Astrocyte (in vitro differentiated cells and primary cell): Measurements from ENCODE around the gene DHRS13. TPM values are rescaled to one million over a fixed set of nuclear protein-coding genes. Genes with fewer than 3 reads are reported as not detected.

ENCODE experiments used
- DNase-seq: peaks from one replicate; pipeline ENCODE4 v3.0.0-alpha.2; 2010; ENCODE audit warnings: low read depth
- FAIRE-seq: peaks from 2 replicates; lab custom pipeline; 2011; peaks lifted over from hg19 to GRCh38; lab: Jason Lieb, UNC
- H2AFZ ChIP-seq: 2 replicates; pipeline ENCODE4 v1.6.0; 2012; ENCODE audit warnings: low read depth, low read length, inconsistent platforms
- H3K27ac ChIP-seq: 2 replicates; pipeline ENCODE4 v1.5.1; 2011; ENCODE audit warnings: low read depth, low read length, inconsistent platforms
- H3K27me3 ChIP-seq: 2 replicates; pipeline ENCODE4 v1.6.0; 2011; ENCODE audit warnings: low read length, inconsistent platforms; ENCODE audit not compliant: insufficient read depth
- H3K36me3 ChIP-seq: 2 replicates; pipeline ENCODE4 v1.5.1; 2011; ENCODE audit warnings: low read length, inconsistent platforms; ENCODE audit not compliant: insufficient read depth
- H3K4me1 ChIP-seq: 2 replicates; pipeline ENCODE4 v1.5.1; 2011; ENCODE audit warnings: low read length, inconsistent platforms; ENCODE audit not compliant: insufficient read depth
- H3K4me2 ChIP-seq: 2 replicates; pipeline ENCODE4 v1.6.0; 2012; ENCODE audit warnings: low read length, inconsistent platforms
- H3K4me3 ChIP-seq: 2 replicates; pipeline ENCODE4 v1.5.1; 2011; ENCODE audit warnings: low read depth, mild to moderate bottlenecking, low read length, inconsistent platforms; ENCODE audit not compliant: insufficient read depth
- H3K79me2 ChIP-seq: 2 replicates; pipeline ENCODE4 v1.6.0; 2012; ENCODE audit warnings: mild to moderate bottlenecking, low read length, inconsistent platforms; ENCODE audit not compliant: insufficient read depth
- H3K9ac ChIP-seq: 2 replicates; pipeline ENCODE4 v1.6.0; 2012; ENCODE audit warnings: mild to moderate bottlenecking, low read length, inconsistent platforms
- H3K9me3 ChIP-seq: 2 replicates; pipeline ENCODE4 v1.5.1; 2012; ENCODE audit warnings: low read depth, mild to moderate bottlenecking, low read length, inconsistent platforms; ENCODE audit not compliant: insufficient read depth
- H4K20me1 ChIP-seq: 2 replicates; pipeline ENCODE4 v1.6.0; 2012; ENCODE audit warnings: low read length, inconsistent platforms; ENCODE audit not compliant: insufficient read depth
- H3K27ac Mint-ChIP-seq: one replicate; pipeline ENCODE4 v1.8.0; 2021; ENCODE audit warnings: mild to moderate bottlenecking, mixed read lengths; ENCODE audit not compliant: unreplicated experiment
- H3K27me3 Mint-ChIP-seq: one replicate; pipeline ENCODE4 v1.8.0; 2021; ENCODE audit warnings: low read depth, mixed read lengths; ENCODE audit not compliant: unreplicated experiment
- H3K36me3 Mint-ChIP-seq: one replicate; pipeline ENCODE4 v1.8.0; 2021; ENCODE audit warnings: low read depth, mixed read lengths; ENCODE audit not compliant: unreplicated experiment
- H3K4me1 Mint-ChIP-seq: one replicate; pipeline ENCODE4 v1.8.0; 2021; ENCODE audit warnings: low read depth, mixed read lengths; ENCODE audit not compliant: unreplicated experiment
- H3K4me3 Mint-ChIP-seq: one replicate; pipeline ENCODE4 v1.8.0; 2021; ENCODE audit warnings: mild to moderate bottlenecking, moderate library complexity, mixed read lengths; ENCODE audit not compliant: unreplicated experiment
- H3K9me3 Mint-ChIP-seq: one replicate; pipeline ENCODE4 v1.8.0; 2021; ENCODE audit warnings: mild to moderate bottlenecking, mixed read lengths; ENCODE audit not compliant: unreplicated experiment
- EZH2 ChIP-seq: IDR thresholded peaks from 2 replicates; pipeline ENCODE4 v1.6.1; 2012; ENCODE audit warnings: mild to moderate bottlenecking, low read length, inconsistent platforms; ENCODE audit not compliant: insufficient read depth
- total RNA-seq: library from RNA; stranded (reverse); gene quantifications from 2 replicates; pipeline ENCODE4 v1.2.1, GENCODE V29; 2021
- TF ChIP-seq, protein P1 (sequence below): IDR thresholded peaks from 2 replicates; pipeline ENCODE4 v1.5.1; 2011; ENCODE audit warnings: low read depth, mild to moderate bottlenecking, inconsistent platforms, low read length, moderate library complexity; ENCODE audit not compliant: insufficient read depth

DHRS13 gene
- total RNA-seq, 1 donor from 2014 or later = 4.3 TPM

DNA sequence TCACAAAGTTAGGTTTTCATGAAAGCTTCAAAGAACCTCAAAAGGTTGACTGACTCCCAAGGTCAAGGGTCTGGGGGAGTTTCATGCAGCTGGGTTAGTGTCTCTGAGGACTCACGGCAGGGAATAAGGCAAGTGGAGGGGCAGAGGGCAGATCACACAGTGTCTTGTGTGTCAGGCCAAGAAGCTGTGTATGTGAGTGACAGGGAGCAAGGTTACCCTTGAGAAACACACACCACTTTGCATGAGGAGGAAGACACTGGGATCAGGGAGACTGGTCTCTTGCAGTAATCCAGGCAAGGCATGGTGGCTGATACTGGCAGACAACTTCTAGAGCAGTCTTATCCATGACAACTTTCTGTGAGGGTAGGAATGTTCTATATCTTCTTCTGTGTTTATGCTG, 11.7 kb downstream of the DHRS13 start:
- Histone ChIP-seq H3K4me3 (no peak overlapping the region), H3K9me3 (no peaks in the 10 kb centered on the region), H3K4me2 (no peak overlapping the region), H3K4me1 (no peaks in the 10 kb centered on the region), H3K36me3 (no peaks in the 10 kb centered on the region), H3K79me2 (peaks cover 9% of the 10 kb centered on the region), H3K27me3 (no peaks in the 10 kb centered on the region), H4K20me1 (peaks cover 32% of the 10 kb centered on the region), H2AFZ (no peak overlapping the region), H3K27ac (no peak overlapping the region), H3K9ac (no peak overlapping the region)
- Mint-ChIP-seq H3K27ac (no peak overlapping the region), H3K36me3 (peaks cover 9% of the 10 kb centered on the region), H3K4me3 (no peak overlapping the region), H3K27me3 (no peaks in the 10 kb centered on the region), H3K9me3 (no peaks in the 10 kb centered on the region), H3K4me1 (peaks cover 5% of the 10 kb centered on the region)
- TF ChIP-seq, protein P1, sequence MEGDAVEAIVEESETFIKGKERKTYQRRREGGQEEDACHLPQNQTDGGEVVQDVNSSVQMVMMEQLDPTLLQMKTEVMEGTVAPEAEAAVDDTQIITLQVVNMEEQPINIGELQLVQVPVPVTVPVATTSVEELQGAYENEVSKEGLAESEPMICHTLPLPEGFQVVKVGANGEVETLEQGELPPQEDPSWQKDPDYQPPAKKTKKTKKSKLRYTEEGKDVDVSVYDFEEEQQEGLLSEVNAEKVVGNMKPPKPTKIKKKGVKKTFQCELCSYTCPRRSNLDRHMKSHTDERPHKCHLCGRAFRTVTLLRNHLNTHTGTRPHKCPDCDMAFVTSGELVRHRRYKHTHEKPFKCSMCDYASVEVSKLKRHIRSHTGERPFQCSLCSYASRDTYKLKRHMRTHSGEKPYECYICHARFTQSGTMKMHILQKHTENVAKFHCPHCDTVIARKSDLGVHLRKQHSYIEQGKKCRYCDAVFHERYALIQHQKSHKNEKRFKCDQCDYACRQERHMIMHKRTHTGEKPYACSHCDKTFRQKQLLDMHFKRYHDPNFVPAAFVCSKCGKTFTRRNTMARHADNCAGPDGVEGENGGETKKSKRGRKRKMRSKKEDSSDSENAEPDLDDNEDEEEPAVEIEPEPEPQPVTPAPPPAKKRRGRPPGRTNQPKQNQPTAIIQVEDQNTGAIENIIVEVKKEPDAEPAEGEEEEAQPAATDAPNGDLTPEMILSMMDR = no peak
- no peak for TF ChIP-seq EZH2
- DNase-seq (no peak), FAIRE-seq (no peak)

- Mint-ChIP-seq H3K9me3 (no peaks in the 10 kb centered on the region), H3K36me3 (peaks cover 11% of the 10 kb centered on the region)
- FAIRE-seq = no peak
These were observed 12.9 kb downstream of the DHRS13 start for GRCh38 chr17:28889996-28890395.

GRCh38 chr17:28888832-28889231, 14.0 kb downstream of the DHRS13 start:
- Mint-ChIP-seq H3K4me3 (no peak overlapping the region), H3K9me3 (no peaks in the 10 kb centered on the region), H3K27me3 (no peaks in the 10 kb centered on the region), H3K36me3 (peaks cover 11% of the 10 kb centered on the region), H3K27ac (no peak overlapping the region), H3K4me1 (no peaks in the 10 kb centered on the region)
- H3K4me1 ChIP-seq = no peaks in the 10 kb centered on the region
- no peak overlapping the region for H3K9ac ChIP-seq
- H3K79me2 ChIP-seq = peaks cover 2% of the 10 kb centered on the region
- no peaks in the 10 kb centered on the region for H3K9me3 ChIP-seq
- TF ChIP-seq, protein P1 = no peak
- TF ChIP-seq EZH2 = no peak
- FAIRE-seq (no peak), DNase-seq (no peak)
- H4K20me1 ChIP-seq = peaks cover 21% of the 10 kb centered on the region
- H3K36me3 ChIP-seq = no peaks in the 10 kb centered on the region
- no peaks in the 10 kb centered on the region for H3K27me3 ChIP-seq
- no peak overlapping the region for H3K4me2 ChIP-seq
- no peak overlapping the region for H3K27ac ChIP-seq
- no peak overlapping the region for H2AFZ ChIP-seq
- H3K4me3 ChIP-seq = no peak overlapping the region

More at GRCh38 chr17:28889996-28890395, 12.9 kb downstream of the DHRS13 start:
- Histone ChIP-seq H3K4me3 (no peak overlapping the region), H3K27ac (no peak overlapping the region), H4K20me1 (peaks cover 21% of the 10 kb centered on the region), H3K4me1 (no peaks in the 10 kb centered on the region), H3K9ac (no peak overlapping the region), H2AFZ (no peak overlapping the region), H3K36me3 (no peaks in the 10 kb centered on the region), H3K4me2 (no peak overlapping the region), H3K27me3 (no peaks in the 10 kb centered on the region), H3K79me2 (peaks cover 2% of the 10 kb centered on the region), H3K9me3 (no peaks in the 10 kb centered on the region)
- H3K27ac Mint-ChIP-seq = no peak overlapping the region
- no peaks in the 10 kb centered on the region for H3K4me1 Mint-ChIP-seq
- no peaks in the 10 kb centered on the region for H3K27me3 Mint-ChIP-seq
- no peak overlapping the region for H3K4me3 Mint-ChIP-seq
- TF ChIP-seq, protein P1 = no peak
- DNase-seq = no peak
